MG63 (cell line): ENCODE results near the gene GFY. TPM values are rescaled to one million over a fixed set of nuclear protein-coding genes. Genes with fewer than 3 reads are reported as not detected.
"Not testable (repeated sequence)": the region's sequence is repeated elsewhere in the genome, so short reads cannot be mapped to it uniquely, and the experiment has no call there.

Experiments
- DNase-seq: peaks from one replicate; pipeline ENCODE4 v3.0.0-alpha.2; 2020
- H3K27me3 ChIP-seq: fragments of 250-450 bp; sonication (Bioruptor Pico); 2 replicates; pipeline ENCODE4 v1.5.1; 2020; ENCODE audit warnings: mild to moderate bottlenecking, moderate library complexity
- H3K36me3 ChIP-seq: fragments of 250-450 bp; sonication (Bioruptor Pico); 2 replicates; pipeline ENCODE4 v1.5.1; 2020; ENCODE audit warnings: mild to moderate bottlenecking, moderate library complexity
- H3K4me3 ChIP-seq: fragments of 250-450 bp; sonication (Bioruptor Pico); 2 replicates; pipeline ENCODE4 v1.5.1; 2020; ENCODE audit warnings: mild to moderate bottlenecking, moderate library complexity
- H3K9me3 ChIP-seq: fragments of 250-450 bp; sonication (Bioruptor Pico); 2 replicates; pipeline ENCODE4 v1.5.1; 2020; ENCODE audit warnings: mild to moderate bottlenecking, moderate library complexity
- total RNA-seq: library from RNA; depleted of rRNA; stranded (reverse); fragments of >200 nt; shearing (Covaris generic); gene quantifications from 2 replicates; pipeline ENCODE4 v1.2.3, GENCODE V29; 2014; ENCODE audit warnings: low replicate concordance; rRNA removed

The GFY gene
- total RNA-seq, 1 experiment from 2014 or later, result not detected

DNA sequence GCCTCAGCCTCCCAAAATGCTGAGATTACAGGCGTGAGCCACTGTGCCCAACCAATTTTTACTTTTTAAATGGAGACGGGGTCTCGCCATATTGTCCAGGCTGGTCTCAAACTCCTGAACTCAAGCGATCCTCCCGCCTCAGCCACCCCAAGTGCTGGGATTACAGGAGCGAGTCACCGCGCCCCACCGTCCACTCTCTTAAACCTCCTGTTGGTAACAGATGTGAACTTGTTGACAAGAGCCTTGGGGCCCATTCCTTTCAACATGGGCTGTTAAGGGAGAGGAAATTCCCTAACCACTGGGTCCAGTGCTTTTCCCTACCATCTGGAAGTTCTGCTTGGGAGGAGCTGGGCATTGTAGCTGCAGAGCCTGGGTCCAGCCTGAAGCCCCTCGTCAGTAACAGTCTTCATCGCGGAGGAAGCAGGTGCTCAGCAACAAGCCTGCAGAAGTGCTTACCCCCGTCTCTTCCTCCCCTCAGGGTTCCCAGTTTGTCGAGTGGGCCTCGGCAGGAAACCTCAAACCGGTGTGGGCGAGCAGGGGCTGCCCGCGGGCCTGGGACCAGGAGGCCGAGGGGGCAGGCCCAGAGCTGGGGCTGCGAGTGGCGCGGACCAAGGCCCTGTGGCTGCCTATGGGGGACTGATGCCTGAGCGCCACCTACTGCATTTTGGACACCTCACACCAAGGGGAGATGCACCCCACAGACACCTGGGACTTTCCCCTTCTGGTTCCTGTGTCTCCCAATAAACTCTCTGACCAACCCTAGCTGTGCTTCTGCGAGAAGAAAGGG lies 44.8 kb downstream of the GFY start:
- H3K27me3 ChIP-seq, result no peaks in the 10 kb centered on the region
- H3K9me3 ChIP-seq, result no peaks in the 10 kb centered on the region
- H3K36me3 ChIP-seq, result peaks cover 27% of the 10 kb centered on the region
- no peak for DNase-seq
- no peak overlapping the region for H3K4me3 ChIP-seq

DNA sequence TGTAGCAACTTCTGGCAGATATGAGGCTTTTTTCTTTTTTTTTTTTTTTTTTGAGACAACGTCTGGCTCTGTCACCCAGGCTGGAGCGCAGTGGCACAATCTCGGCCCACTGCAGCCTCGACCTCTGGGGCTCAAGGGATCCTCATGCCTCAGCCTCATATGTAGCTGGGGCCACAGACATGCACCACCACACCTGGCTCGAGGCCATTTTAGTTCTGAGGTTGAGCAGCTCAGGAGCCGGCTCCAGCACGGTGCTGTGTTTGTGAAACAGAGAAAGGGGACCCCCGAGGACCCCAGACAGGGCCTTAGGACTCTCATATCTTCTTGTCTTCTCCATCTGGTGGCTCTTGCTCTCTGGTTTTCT lies 45.4 kb downstream of the GFY start:
- Histone ChIP-seq H3K27me3 (no peaks in the 10 kb centered on the region), H3K36me3 (peaks cover 22% of the 10 kb centered on the region), H3K4me3 (no peak overlapping the region), H3K9me3 (no peaks in the 10 kb centered on the region)
- DNase-seq, result no peak

- peaks cover 16% of the 10 kb centered on the region for H3K36me3 ChIP-seq
- DNase-seq, result no peak
- H3K27me3 ChIP-seq, result no peaks in the 10 kb centered on the region
- H3K4me3 ChIP-seq, result no peak overlapping the region
- no peaks in the 10 kb centered on the region for H3K9me3 ChIP-seq
Measured at GRCh38 chr19:49472936-49473335, 47.7 kb downstream of the GFY start.

DNA sequence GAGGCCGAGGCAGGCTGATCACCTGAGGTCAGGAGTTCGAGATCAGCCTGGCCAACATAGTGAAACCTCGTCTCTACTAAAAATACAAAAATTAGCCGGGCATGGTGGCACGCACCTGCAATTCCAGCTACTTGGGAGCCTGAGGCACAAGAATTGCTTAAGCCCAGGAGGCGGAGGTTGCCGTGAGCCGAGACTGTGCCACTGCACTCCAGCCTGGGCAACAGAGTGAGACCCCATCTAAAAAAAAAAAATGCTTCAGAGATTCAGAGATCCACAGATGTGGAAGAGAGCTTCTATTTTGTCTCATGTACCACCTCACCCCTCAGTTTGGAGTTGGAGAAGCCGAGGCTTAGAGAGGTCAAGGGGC lies 48.3 kb downstream of the GFY start:
- peaks cover 16% of the 10 kb centered on the region for H3K36me3 ChIP-seq
- H3K9me3 ChIP-seq, DNase-seq, H3K27me3 ChIP-seq: not testable (repeated sequence)
- peak overlapping the region; percentile 73 for H3K4me3 ChIP-seq

- H3K27me3 ChIP-seq, result no peaks in the 10 kb centered on the region
- peaks cover 12% of the 10 kb centered on the region; the same call in 1 of the 2 replicates for H3K36me3 ChIP-seq
- no peaks in the 10 kb centered on the region for H3K9me3 ChIP-seq
- DNase-seq, result peak; percentile 81
- peak within 1 kb of the TSS; percentile 73 for H3K4me3 ChIP-seq
Measured at GRCh38 chr19:49473868-49474541, 48.8 kb downstream of the GFY start, which contains the start of gene FLT3LG. FLT3LG (plus strand) TSS chr19:49474215; CDS start chr19:49474640, 425 bp downstream.

GRCh38 chr19:49474542-49474924 lies 49.3 kb downstream of the GFY start:
- no peaks in the 10 kb centered on the region for H3K9me3 ChIP-seq

DNA sequence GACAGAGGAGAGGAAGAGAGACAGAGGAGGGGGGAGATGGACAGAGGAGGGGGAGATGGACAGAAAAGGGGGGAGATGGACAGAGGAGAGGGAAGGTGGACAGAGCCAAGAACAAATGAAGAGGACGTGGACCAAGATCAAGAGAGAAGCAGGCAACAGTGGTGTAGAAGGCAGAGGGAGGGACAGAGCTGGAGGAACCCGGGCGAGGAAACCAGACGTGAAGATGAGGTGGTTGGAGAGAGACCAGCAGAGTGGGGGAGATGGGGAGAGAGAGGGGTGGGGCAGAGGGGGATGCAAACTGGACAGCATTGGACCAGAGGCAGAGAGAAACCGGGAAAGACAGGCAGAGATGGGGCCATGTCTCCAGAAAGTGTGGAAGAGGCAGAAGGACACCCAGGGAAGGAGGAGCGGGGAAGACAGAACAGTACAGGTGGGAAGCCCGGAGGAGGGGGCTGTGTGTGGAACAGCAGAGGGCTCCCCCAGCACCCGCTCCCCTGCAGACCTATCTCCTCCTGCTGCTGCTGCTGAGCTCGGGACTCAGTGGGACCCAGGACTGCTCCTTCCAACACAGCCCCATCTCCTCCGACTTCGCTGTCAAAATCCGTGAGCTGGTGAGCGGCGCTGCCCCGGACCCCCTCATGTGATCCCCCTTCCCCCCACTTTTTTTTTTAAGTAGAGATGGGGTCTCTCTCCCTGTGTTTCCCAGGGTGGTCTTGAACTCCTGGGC lies 50.2 kb downstream of the GFY start:
- DNase-seq, result no peak
- no peaks in the 10 kb centered on the region for H3K27me3 ChIP-seq
- no peaks in the 10 kb centered on the region for H3K9me3 ChIP-seq
- H3K36me3 ChIP-seq, result 0 out of 2 replicates have a peak, but pooled peaks cover 3% of the 10 kb centered on the region
- no peak overlapping the region for H3K4me3 ChIP-seq

More at GRCh38 chr19:49474542-49474924, 49.3 kb downstream of the GFY start:
- Histone ChIP-seq H3K27me3 (no peaks in the 10 kb centered on the region), H3K36me3 (peaks cover 10% of the 10 kb centered on the region; the same call in 1 of the 2 replicates), H3K4me3 (peak overlapping the region; percentile 73)
- DNase-seq, result no peak

- Histone ChIP-seq H3K27me3 (no peaks in the 10 kb centered on the region), H3K36me3 (no peaks in the 10 kb centered on the region), H3K9me3 (no peaks in the 10 kb centered on the region), H3K4me3 (no peak overlapping the region)
- DNase-seq, result no peak
Measured at GRCh38 chr19:49475995-49476880, 51.0 kb downstream of the GFY start.

Other genes with a start within 250 kb of the GFY start
- gene SLC6A16, start 100.2 kb upstream of the GFY start, total RNA-seq, result not detected in 2 replicates
- not detected in 2 replicates for gene CD37, start 90.0 kb upstream of the GFY start, total RNA-seq
- 13.5 and 14.6 TPM in 2 replicates for gene TEAD2, start 63.0 kb upstream of the GFY start, total RNA-seq
- gene DKKL1, start 61.5 kb upstream of the GFY start, total RNA-seq, result not detected in 2 replicates
- gene KASH5, start 37.1 kb upstream of the GFY start, total RNA-seq, result not detected in 2 replicates
- gene PTH2, start 1.9 kb upstream of the GFY start, total RNA-seq, result not detected in 2 replicates
- not detected in 2 replicates for gene SLC17A7, start 16.1 kb downstream of the GFY start, total RNA-seq
- gene PIH1D1, start 26.4 kb downstream of the GFY start, total RNA-seq, result 121 and 144 TPM in 2 replicates
- 86.4 and 89.0 TPM in 2 replicates for gene ALDH16A1, start 27.8 kb downstream of the GFY start, total RNA-seq
- 0.25 and 5.0 TPM in 2 replicates for gene FLT3LG, start 48.8 kb downstream of the GFY start, total RNA-seq
- 1,730 and 3,823 TPM in 2 replicates for gene RPL13A, start 62.2 kb downstream of the GFY start, total RNA-seq
- 2,408 and 3,564 TPM in 2 replicates for gene RPS11, start 71.0 kb downstream of the GFY start, total RNA-seq
- 29.6 and 58.0 TPM in 2 replicates for gene FCGRT, start 87.3 kb downstream of the GFY start, total RNA-seq
- gene RCN3, start 102.6 kb downstream of the GFY start, total RNA-seq, result 131 and 183 TPM in 2 replicates
- gene NOSIP, start 155.2 kb downstream of the GFY start, total RNA-seq, result 46.1 and 109 TPM in 2 replicates
- gene PRRG2, start 155.9 kb downstream of the GFY start, total RNA-seq, result 0.20 TPM in 1 of 2 replicates, not detected in the other
- gene PRR12, start 165.8 kb downstream of the GFY start, total RNA-seq, result 1.2 and 1.8 TPM in 2 replicates
- 66.4 and 72.7 TPM in 2 replicates for gene RRAS, start 214.8 kb downstream of the GFY start, total RNA-seq
- gene SCAF1, start 216.8 kb downstream of the GFY start, total RNA-seq, result 13.4 and 22.7 TPM in 2 replicates
- gene IRF3, start 240.5 kb downstream of the GFY start, total RNA-seq, result 64.1 and 104 TPM in 2 replicates
- gene BCL2L12, start 240.5 kb downstream of the GFY start, total RNA-seq, result 3.0 TPM in 1 of 2 replicates, not detected in the other